ENCODE results near the gene KRTAP10-2.
"Not testable (repeated sequence)": the region's sequence is repeated elsewhere in the genome, so short reads cannot be mapped to it uniquely, and the experiment has no call there.

KRTAP10-2 gene

GRCh38 chr21:44558695-44559094 is 7.4 kb upstream of the KRTAP10-2 start, which contains the start of gene KRTAP10-3:
KRTAP10-3 (minus strand) TSS chr21:44558795; CDS start chr21:44558715, 80 bp downstream.
- Histone ChIP-seq H3K9me2 (replicated peaks; ENCODE audit: insufficient read depth, low read length) (no peaks in the 10 kb centered on the region), H3K4me3 (ENCODE audit: insufficient read depth, low read length, poor library complexity, severe bottlenecking) (no peak within 1 kb of the TSS), H3K9me3 (ENCODE audit: insufficient read depth, low read length) (no peaks in the 10 kb centered on the region), H3K27ac (ENCODE audit: low read depth, low read length) (no peak within 1 kb of the TSS), H2AFZ (ENCODE audit: low read depth, low read length, severe bottlenecking) (no peak within 1 kb of the TSS), H3K4me2 (ENCODE audit: low read depth, low read length, poor library complexity, severe bottlenecking) (no peak within 1 kb of the TSS), H3K27me3 (ENCODE audit: low read length) (no peaks in the 10 kb centered on the region), H3K36me3 (ENCODE audit: low read length) (no peaks in the 10 kb centered on the region), H3K9ac (ENCODE audit: low read length) (no peak within 1 kb of the TSS), H4K20me1 (ENCODE audit: low read depth, low read length) (no peaks in the 10 kb centered on the region), H3F3A (ENCODE audit: insufficient read depth) (no peaks in the 10 kb centered on the region), H3K79me2 (ENCODE audit: insufficient read depth, low read length) (no peaks in the 10 kb centered on the region)
- no peak for TF ChIP-seq CTCF (IDR thresholded peaks at IDR 0.05; ENCODE audit: insufficient read depth, low read length, poor library complexity, severe bottlenecking)
- no peak for TF ChIP-seq EZH2phosphoT487 (conservative IDR thresholded peaks at IDR 0.05; ENCODE audit: low read length)

- H3K9me2 ChIP-seq (replicated peaks; ENCODE audit: insufficient read depth, low read length); H3K9me3 ChIP-seq (ENCODE audit: insufficient read depth, low read length); H3K27ac ChIP-seq (ENCODE audit: low read depth, low read length); H3K27me3 ChIP-seq (ENCODE audit: low read length); H3K4me2 ChIP-seq (ENCODE audit: low read depth, low read length, poor library complexity, severe bottlenecking); H4K20me1 ChIP-seq (ENCODE audit: low read depth, low read length); H3K36me3 ChIP-seq (ENCODE audit: low read length); H3K4me3 ChIP-seq (ENCODE audit: insufficient read depth, low read length, poor library complexity, severe bottlenecking); H3K79me2 ChIP-seq (ENCODE audit: insufficient read depth, low read length); H3F3A ChIP-seq (ENCODE audit: insufficient read depth); H3K9ac ChIP-seq (ENCODE audit: low read length); H2AFZ ChIP-seq (ENCODE audit: low read depth, low read length, severe bottlenecking): not testable (repeated sequence)
Measured at GRCh38 chr21:44558329-44558675, 7.0 kb upstream of the KRTAP10-2 start.

GRCh38 chr21:44557491-44558328 is 6.4 kb upstream of the KRTAP10-2 start:
- no peaks in the 10 kb centered on the region for H4K20me1 ChIP-seq (ENCODE audit: low read depth, low read length)
- H3K9me2 ChIP-seq (replicated peaks; ENCODE audit: insufficient read depth, low read length): no peaks in the 10 kb centered on the region
- H3K27me3 ChIP-seq (ENCODE audit: low read length): no peaks in the 10 kb centered on the region
- H3K79me2 ChIP-seq (ENCODE audit: insufficient read depth, low read length): no peaks in the 10 kb centered on the region
- no peaks in the 10 kb centered on the region for H3K36me3 ChIP-seq (ENCODE audit: low read length)
- no peaks in the 10 kb centered on the region for H3K9me3 ChIP-seq (ENCODE audit: insufficient read depth, low read length)
- H2AFZ ChIP-seq (ENCODE audit: low read depth, low read length, severe bottlenecking): no peak overlapping the region
- no peaks in the 10 kb centered on the region for H3F3A ChIP-seq (ENCODE audit: insufficient read depth)
- no peak overlapping the region for H3K4me3 ChIP-seq (ENCODE audit: insufficient read depth, low read length, poor library complexity, severe bottlenecking)
- no peak overlapping the region for H3K27ac ChIP-seq (ENCODE audit: low read depth, low read length)
- TF ChIP-seq CTCF (IDR thresholded peaks at IDR 0.05; ENCODE audit: insufficient read depth, low read length, poor library complexity, severe bottlenecking): no peak
- no peak for TF ChIP-seq EZH2phosphoT487 (conservative IDR thresholded peaks at IDR 0.05; ENCODE audit: low read length)
- no peak overlapping the region for H3K9ac ChIP-seq (ENCODE audit: low read length)
- H3K4me2 ChIP-seq (ENCODE audit: low read depth, low read length, poor library complexity, severe bottlenecking): no peak overlapping the region

- no peaks in the 10 kb centered on the region for H3F3A ChIP-seq (ENCODE audit: insufficient read depth)
- no peak overlapping the region for H3K27ac ChIP-seq (ENCODE audit: low read depth, low read length)
- no peak overlapping the region for H3K9ac ChIP-seq (ENCODE audit: low read length)
- H3K4me2 ChIP-seq (ENCODE audit: low read depth, low read length, poor library complexity, severe bottlenecking): no peak overlapping the region
- H3K9me3 ChIP-seq (ENCODE audit: insufficient read depth, low read length): no peaks in the 10 kb centered on the region
- no peak for TF ChIP-seq CTCF (IDR thresholded peaks at IDR 0.05; ENCODE audit: insufficient read depth, low read length, poor library complexity, severe bottlenecking)
- TF ChIP-seq EZH2phosphoT487 (conservative IDR thresholded peaks at IDR 0.05; ENCODE audit: low read length): no peak
- H3K4me3 ChIP-seq (ENCODE audit: insufficient read depth, low read length, poor library complexity, severe bottlenecking): no peak overlapping the region
- H3K36me3 ChIP-seq (ENCODE audit: low read length): no peaks in the 10 kb centered on the region
- H3K9me2 ChIP-seq (replicated peaks; ENCODE audit: insufficient read depth, low read length): no peaks in the 10 kb centered on the region
- no peaks in the 10 kb centered on the region for H3K79me2 ChIP-seq (ENCODE audit: insufficient read depth, low read length)
- no peak overlapping the region for H2AFZ ChIP-seq (ENCODE audit: low read depth, low read length, severe bottlenecking)
- no peaks in the 10 kb centered on the region for H3K27me3 ChIP-seq (ENCODE audit: low read length)
- no peaks in the 10 kb centered on the region for H4K20me1 ChIP-seq (ENCODE audit: low read depth, low read length)
Measured at GRCh38 chr21:44556879-44557278, 5.6 kb upstream of the KRTAP10-2 start.
